Amniotic stem cell (primary cell): ENCODE measurements around the gene HBEGF.

Experiments used
- DNase-seq: peaks from one replicate; lab custom pipeline; 2025; lab: John Stamatoyannopoulos, UW

The HBEGF gene

GRCh38 chr5:140346348-140347221 lies at the start of gene HBEGF:
Gene HBEGF (minus strand): TSS chr5:140346603. CDS start chr5:140346328, 275 bp downstream.
- DNase-seq, result no peak

- no peak for DNase-seq
Measured at GRCh38 chr5:140393738-140394137, 47.3 kb upstream of the HBEGF start.

- DNase-seq, result no peak
Measured at GRCh38 chr5:140391732-140392131, 45.3 kb upstream of the HBEGF start.

GRCh38 chr5:140391312-140391711 lies 44.9 kb upstream of the HBEGF start:
- no peak for DNase-seq

- no peak for DNase-seq
Measured at GRCh38 chr5:140388052-140388451, 41.6 kb upstream of the HBEGF start.

- no peak for DNase-seq
Measured at GRCh38 chr5:140383300-140383699, 36.9 kb upstream of the HBEGF start.

- DNase-seq, result no peak
Measured at GRCh38 chr5:140382866-140383265, 36.5 kb upstream of the HBEGF start.

- no peak for DNase-seq
Measured at GRCh38 chr5:140381972-140382371, 35.6 kb upstream of the HBEGF start.

GRCh38 chr5:140381351-140381750 lies 34.9 kb upstream of the HBEGF start:
- DNase-seq, result no peak

- DNase-seq, result peak; percentile 28
Measured at GRCh38 chr5:140372971-140373487, 26.6 kb upstream of the HBEGF start.

- no peak for DNase-seq
Measured at GRCh38 chr5:140371356-140372151, 25.2 kb upstream of the HBEGF start.

- no peak for DNase-seq
Measured at GRCh38 chr5:140367256-140368013, 21.0 kb upstream of the HBEGF start.

- no peak for DNase-seq
Measured at GRCh38 chr5:140366589-140367255, 20.3 kb upstream of the HBEGF start.

GRCh38 chr5:140365941-140366340 lies 19.5 kb upstream of the HBEGF start:
- DNase-seq, result no peak

- DNase-seq, result no peak
Measured at GRCh38 chr5:140365282-140365681, 18.9 kb upstream of the HBEGF start.

- no peak for DNase-seq
Measured at GRCh38 chr5:140364472-140364765, 18.0 kb upstream of the HBEGF start.

- no peak for DNase-seq
Measured at GRCh38 chr5:140363631-140364471, 17.4 kb upstream of the HBEGF start.

- DNase-seq, result no peak
Measured at GRCh38 chr5:140362875-140363630, 16.6 kb upstream of the HBEGF start.

GRCh38 chr5:140362311-140362710 lies 15.9 kb upstream of the HBEGF start:
- no peak for DNase-seq

GRCh38 chr5:140361901-140362300 lies 15.5 kb upstream of the HBEGF start:
- DNase-seq, result no peak
